Effector CD8-positive, alpha-beta T cell (primary cell): ENCODE data around the gene CD27.
"Not testable (repeated sequence)": the region's sequence is repeated elsewhere in the genome, so short reads cannot be mapped to it uniquely, and the experiment has no call there.

ENCODE experiments used
- DNase-seq: peaks from one replicate; lab custom pipeline; 2025; lab: John Stamatoyannopoulos, UW

CD27 gene

DNA sequence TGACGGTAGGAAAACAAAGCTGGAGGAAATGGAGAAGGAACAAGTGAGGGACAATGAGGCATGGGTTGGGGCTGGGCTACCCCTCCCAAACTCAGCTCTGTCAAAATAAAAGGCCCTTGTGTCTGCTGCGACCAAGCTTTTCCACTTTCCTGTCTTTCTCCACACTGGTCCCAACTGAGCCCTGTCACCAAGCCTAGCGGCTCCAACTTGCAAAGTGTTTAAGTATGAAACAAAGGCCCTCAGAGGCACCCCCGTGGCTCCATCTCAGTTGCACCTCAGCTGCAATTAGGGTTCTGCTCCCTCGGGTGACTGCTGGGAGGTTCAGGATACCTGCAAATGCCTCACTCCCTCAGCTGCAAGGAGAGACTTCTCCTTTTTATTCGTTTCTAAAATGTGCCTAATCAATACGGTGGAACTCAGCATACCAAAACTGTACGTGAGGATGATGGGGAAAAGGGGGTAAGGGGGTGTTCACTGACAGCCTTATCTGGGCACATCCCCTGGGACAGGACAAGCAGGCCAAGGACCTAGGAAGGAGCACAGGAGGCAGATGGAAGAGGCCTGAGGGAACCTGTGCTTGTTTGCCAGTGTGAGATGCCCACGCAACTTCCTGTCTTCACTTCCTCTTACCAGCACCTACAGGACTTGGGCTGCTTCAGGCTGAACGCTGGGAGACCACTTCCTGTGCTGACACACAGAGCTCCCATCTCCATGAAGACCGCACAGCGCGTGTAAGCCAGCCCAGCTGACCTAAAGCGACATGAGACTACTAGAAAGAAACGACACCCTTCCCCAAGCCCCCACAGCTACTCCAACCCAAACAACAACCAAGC lies 16.9 kb downstream of the CD27 start:
- peak; percentile 60 for DNase-seq

GRCh38 chr12:6462234-6462995 lies 17.7 kb downstream of the CD27 start:
- peak; percentile 18 for DNase-seq

GRCh38 chr12:6463216-6463615 lies 18.5 kb downstream of the CD27 start:
- no peak for DNase-seq

- no peak for DNase-seq
Observed at GRCh38 chr12:6463858-6464257, 19.1 kb downstream of the CD27 start.

DNA sequence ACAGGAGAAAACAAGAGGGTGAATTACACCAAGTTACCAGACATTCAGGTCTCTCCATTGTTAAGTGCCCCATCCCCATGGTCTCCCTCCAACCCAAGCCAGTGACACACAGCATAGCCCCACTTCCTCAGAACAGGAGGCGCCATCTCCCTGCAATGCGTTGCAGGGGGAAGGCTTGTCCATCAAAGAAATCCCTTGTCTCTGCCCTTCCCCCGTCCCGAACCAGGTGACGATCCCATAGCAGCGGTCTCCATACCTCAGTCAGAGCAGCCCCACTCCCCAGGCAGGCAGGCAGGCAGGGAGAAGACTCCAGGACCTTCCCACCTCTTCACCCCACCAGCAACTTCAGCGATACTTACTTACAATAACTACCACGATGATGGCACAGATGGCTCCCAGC lies 19.8 kb downstream of the CD27 start:
- DNase-seq, result no peak

GRCh38 chr12:6465467-6466183 lies 20.9 kb downstream of the CD27 start:
- DNase-seq, result peak; percentile 24

DNA sequence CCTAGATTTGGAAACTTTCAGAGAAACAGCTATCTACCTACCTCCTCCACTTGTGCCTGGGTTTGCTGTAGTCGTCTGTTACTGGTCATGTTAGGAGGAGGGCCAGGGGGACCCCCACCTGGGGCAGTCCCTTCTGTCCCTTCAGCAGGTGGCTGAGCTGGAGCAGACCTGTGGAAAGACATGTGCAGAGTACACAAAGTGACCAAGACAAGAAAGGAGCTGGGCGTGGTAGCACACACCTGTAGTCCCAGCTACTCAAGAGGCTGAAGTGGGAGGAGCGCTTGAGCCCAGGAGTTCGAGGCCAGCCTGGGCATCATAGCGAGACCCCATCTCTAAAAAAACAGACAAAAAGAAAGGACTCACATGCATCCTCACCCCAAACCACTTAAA lies 21.4 kb downstream of the CD27 start:
- DNase-seq, result no peak

DNA sequence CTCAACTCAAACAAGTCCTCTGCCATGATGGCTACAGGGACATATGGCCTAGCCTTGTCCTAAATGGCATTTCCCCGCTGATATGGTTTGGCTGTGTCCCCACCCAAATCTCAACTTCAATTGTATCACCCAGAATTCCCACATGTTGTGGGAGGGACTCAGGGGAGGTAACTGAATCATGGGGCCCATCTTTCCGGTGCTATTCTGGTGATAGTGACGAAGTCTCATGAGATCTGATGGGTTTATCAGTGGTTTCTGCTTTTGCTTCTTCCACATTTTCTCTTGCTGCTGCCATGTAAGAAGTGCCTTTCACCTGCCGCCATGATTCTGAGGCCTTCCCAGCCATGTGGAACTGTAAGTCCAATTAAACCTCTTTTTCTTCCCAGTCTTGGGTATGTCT lies 22.0 kb downstream of the CD27 start:
- not testable (repeated sequence) for DNase-seq

- DNase-seq, result not testable (repeated sequence)
Observed at GRCh38 chr12:6467571-6468282, 23.0 kb downstream of the CD27 start.

DNA sequence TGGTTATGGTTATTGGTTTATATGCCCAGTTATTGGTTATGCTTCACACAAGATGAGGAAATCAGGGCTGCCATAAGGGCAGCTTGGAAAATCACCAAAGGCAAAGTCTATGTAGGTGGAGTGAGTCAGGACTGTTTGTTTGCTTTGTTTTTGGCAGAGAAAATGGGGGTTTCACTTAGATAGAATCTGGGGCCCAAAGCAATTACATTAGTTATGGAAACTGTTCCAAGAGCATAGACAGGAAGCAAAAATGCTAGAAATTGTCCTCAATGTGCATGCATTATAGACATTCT lies 23.5 kb downstream of the CD27 start:
- no peak for DNase-seq

DNA sequence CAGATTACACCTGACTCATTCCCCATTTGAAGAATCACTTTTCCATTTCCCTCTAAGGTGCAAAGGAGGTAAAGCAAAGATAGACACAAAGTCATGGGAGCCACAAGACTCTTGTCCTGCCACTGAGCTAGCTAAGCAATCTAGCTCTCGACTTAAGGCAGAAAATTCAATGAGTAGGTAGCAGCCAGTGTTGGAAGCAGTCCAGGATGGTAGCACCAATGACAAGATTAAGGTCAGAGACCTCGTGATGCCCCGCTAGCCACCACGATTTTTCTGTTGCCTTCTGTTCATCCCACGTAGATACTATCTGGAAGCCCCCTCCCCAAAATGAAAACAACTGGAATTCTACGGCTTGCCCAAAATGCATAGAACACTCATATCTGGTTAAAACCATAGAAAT lies 24.3 kb downstream of the CD27 start:
- no peak for DNase-seq

DNA sequence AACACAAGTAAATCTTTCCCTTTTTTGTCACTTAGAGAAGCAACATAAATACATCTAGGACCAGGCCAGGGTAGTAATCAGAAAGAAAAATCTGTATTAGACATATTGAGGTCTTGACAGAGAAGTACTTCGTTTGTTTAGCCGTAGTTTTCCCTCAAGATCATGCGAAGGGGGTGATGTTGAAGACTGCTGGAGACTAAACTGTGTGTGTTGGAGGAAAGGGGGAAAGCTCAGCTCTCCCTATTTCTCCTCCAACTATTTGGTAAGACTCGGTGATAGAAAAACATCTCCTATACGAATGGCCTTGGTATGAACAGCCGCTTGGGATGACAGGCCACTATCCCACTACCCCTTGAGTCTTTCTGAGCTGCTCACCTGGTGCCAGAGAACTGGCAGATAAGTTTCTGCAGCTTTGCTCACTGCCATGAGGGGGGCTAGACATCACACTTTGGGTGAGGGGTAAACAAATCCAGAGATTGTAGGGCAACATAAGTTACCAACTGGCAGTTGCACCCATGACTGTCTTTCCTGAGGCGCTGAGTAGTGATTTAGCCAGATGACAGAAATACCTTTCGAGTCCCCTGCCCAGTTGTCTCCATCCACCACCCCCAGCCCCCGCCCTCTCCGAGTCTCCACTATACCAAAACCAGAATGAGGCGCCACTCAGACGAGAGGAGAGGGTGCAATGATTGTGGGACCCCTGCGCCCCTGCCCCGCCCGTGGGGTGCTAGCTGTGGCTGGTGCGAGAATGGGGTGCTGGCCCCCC lies 25.0 kb downstream of the CD27 start:
- no peak for DNase-seq

DNA sequence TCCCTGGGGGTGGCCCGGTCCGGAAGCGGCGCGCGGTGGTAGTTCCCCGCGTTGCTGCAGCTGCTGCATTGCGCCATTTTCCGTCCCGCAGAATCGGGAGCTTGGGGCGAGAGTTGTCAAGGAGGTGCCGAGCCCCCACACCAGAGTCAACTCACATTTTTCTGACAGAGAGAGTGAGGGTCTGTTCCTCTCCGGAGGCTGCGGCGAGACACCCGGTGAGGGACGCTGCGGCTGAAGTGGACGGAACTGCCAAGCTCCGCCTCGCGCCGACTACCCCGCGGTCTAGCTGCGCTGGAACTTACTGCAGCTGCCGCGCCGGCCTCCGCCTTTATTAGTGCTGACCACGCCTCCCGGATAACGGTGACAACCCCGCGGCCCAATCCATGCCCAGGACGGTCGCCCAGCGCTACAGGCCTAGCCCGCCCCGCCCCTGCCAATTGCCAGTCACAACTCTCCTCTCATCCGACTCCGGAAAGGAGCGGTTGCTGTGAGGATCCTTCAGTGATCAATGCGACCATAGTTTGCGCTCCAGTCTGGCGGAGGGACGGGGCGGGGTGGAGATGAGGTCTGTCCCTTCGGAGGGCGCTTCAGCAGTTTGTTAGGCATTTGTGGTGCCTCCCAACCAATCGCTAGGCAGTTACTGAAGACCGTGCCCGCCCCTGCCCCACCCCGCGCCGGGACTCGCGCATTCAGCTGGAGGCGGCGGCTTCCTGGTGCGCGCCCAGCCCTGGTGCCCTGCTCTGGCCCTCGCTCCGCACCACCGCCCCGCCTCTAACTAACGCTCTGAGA lies 25.8 kb downstream of the CD27 start, which contains the start of gene VAMP1:
Gene VAMP1, minus strand, starts transcription at position 303 of the 789 bp plus-strand sequence. Its CDS starts 146 bp downstream, at position 157.
- DNase-seq, result peak; percentile 93

DNA sequence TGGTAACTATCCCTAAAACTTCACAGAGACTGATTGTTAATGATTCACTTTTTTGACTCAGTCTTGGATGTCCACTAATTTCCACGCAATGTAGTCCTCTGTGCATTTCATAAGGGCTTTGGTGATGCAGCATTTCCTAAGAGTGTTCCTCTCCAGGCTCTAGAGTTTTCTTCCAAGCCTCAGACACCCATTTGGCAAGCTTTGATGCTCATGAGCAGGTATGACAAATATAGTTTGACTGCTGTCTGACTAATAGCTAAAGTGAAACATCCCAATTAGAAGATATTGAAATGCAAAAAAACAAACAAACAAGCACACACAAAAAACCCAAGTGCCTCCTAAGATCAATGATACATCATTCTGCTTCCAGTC lies 27.2 kb downstream of the CD27 start:
- DNase-seq, result no peak

GRCh38 chr12:6472491-6472890 lies 27.7 kb downstream of the CD27 start:
- no peak for DNase-seq

- not testable (repeated sequence) for DNase-seq
Observed at GRCh38 chr12:6475233-6475975, 30.6 kb downstream of the CD27 start.

DNA sequence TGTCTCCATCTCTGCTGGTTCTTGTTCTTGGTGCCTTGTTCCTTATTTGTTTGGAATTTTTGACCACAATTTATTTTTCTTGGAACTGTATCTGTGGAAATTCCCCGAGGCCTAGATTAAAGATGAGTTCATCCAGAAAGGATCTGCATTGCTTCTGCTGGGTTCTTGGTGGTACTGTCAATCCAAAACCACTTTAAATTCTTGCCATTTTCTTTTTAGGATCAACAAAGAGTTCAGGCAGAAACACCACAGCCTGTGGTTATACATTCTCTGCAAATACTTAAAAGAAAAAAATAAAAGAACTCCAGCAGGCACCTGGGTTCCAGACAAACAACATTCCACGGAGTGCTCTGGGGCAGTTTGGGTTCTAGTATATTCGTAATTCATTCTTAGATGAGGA lies 31.7 kb downstream of the CD27 start:
- no peak for DNase-seq

- DNase-seq, result not testable (repeated sequence)
Observed at GRCh38 chr12:6477601-6478377, 33.0 kb downstream of the CD27 start.

GRCh38 chr12:6478416-6478815 lies 33.7 kb downstream of the CD27 start:
- DNase-seq, result no peak
